ENCODE data around the gene COX4I1.

The COX4I1 gene

GRCh38 chr16:85844786-85845185, 45.3 kb downstream of the COX4I1 start:
- Histone ChIP-seq H3K9ac (ENCODE audit: low read depth, low read length) (no peak overlapping the region), H3K4me1 (ENCODE audit: insufficient read depth, low read length) (no peaks in the 10 kb centered on the region), H3K4me2 (ENCODE audit: insufficient read depth, low read length) (no peak overlapping the region), H2AFZ (ENCODE audit: low read depth, low read length) (no peak overlapping the region), H3K9me3 (ENCODE audit: insufficient read depth, low read length, severe bottlenecking) (no peaks in the 10 kb centered on the region), H3K27ac (ENCODE audit: low read length) (no peak overlapping the region), H3K4me3 (ENCODE audit: low read depth in 1 of 2, low read length in 2 of 2) (no peak overlapping the region), H4K20me1 (ENCODE audit: insufficient read depth, low read length) (no peaks in the 10 kb centered on the region), H3K36me3 (ENCODE audit: insufficient read depth, low read length) (no peaks in the 10 kb centered on the region), H3K27me3 (ENCODE audit: insufficient read depth, low read length, poor library complexity) (peaks cover 4% of the 10 kb centered on the region), H3K79me2 (ENCODE audit: insufficient read depth, low read length) (no peaks in the 10 kb centered on the region)
- ATAC-seq (ENCODE audit: insufficient read depth, low read depth) (no peak), DNase-seq (no peak)
- TF ChIP-seq EZH2 (IDR thresholded peaks at IDR 0.05; ENCODE audit: borderline replicate concordance, low read depth, low read length, severe bottlenecking), result no peak
- TF ChIP-seq, protein P1, sequence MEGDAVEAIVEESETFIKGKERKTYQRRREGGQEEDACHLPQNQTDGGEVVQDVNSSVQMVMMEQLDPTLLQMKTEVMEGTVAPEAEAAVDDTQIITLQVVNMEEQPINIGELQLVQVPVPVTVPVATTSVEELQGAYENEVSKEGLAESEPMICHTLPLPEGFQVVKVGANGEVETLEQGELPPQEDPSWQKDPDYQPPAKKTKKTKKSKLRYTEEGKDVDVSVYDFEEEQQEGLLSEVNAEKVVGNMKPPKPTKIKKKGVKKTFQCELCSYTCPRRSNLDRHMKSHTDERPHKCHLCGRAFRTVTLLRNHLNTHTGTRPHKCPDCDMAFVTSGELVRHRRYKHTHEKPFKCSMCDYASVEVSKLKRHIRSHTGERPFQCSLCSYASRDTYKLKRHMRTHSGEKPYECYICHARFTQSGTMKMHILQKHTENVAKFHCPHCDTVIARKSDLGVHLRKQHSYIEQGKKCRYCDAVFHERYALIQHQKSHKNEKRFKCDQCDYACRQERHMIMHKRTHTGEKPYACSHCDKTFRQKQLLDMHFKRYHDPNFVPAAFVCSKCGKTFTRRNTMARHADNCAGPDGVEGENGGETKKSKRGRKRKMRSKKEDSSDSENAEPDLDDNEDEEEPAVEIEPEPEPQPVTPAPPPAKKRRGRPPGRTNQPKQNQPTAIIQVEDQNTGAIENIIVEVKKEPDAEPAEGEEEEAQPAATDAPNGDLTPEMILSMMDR (IDR thresholded peaks at IDR 0.05; ENCODE audit: borderline replicate concordance, extremely low read depth, low read length, poor library complexity, severe bottlenecking), result no peak

GRCh38 chr16:85845266-85845665, 45.8 kb downstream of the COX4I1 start:
- ATAC-seq (ENCODE audit: insufficient read depth, low read depth), result no peak
- peaks cover 4% of the 10 kb centered on the region for H3K27me3 ChIP-seq (ENCODE audit: insufficient read depth, low read length, poor library complexity)
- no peaks in the 10 kb centered on the region for H3K9me3 ChIP-seq (ENCODE audit: insufficient read depth, low read length, severe bottlenecking)
- H3K4me3 ChIP-seq (ENCODE audit: low read depth in 1 of 2, low read length in 2 of 2), result no peak overlapping the region
- TF ChIP-seq, protein P1 (IDR thresholded peaks at IDR 0.05; ENCODE audit: borderline replicate concordance, extremely low read depth, low read length, poor library complexity, severe bottlenecking), result no peak
- TF ChIP-seq EZH2 (IDR thresholded peaks at IDR 0.05; ENCODE audit: borderline replicate concordance, low read depth, low read length, severe bottlenecking), result no peak
- H3K27ac ChIP-seq (ENCODE audit: low read length), result no peak overlapping the region
- no peaks in the 10 kb centered on the region for H4K20me1 ChIP-seq (ENCODE audit: insufficient read depth, low read length)
- H3K9ac ChIP-seq (ENCODE audit: low read depth, low read length), result no peak overlapping the region
- no peak for DNase-seq
- H3K36me3 ChIP-seq (ENCODE audit: insufficient read depth, low read length), result no peaks in the 10 kb centered on the region
- H3K79me2 ChIP-seq (ENCODE audit: insufficient read depth, low read length), result no peaks in the 10 kb centered on the region
- no peak overlapping the region for H2AFZ ChIP-seq (ENCODE audit: low read depth, low read length)
- no peaks in the 10 kb centered on the region for H3K4me1 ChIP-seq (ENCODE audit: insufficient read depth, low read length)
- H3K4me2 ChIP-seq (ENCODE audit: insufficient read depth, low read length), result no peak overlapping the region

GRCh38 chr16:85846461-85846860, 47.0 kb downstream of the COX4I1 start:
- Histone ChIP-seq H2AFZ (ENCODE audit: low read depth, low read length) (no peak overlapping the region), H3K4me3 (ENCODE audit: low read depth in 1 of 2, low read length in 2 of 2) (no peak overlapping the region), H3K9me3 (ENCODE audit: insufficient read depth, low read length, severe bottlenecking) (no peaks in the 10 kb centered on the region), H3K27me3 (ENCODE audit: insufficient read depth, low read length, poor library complexity) (peaks cover 4% of the 10 kb centered on the region), H3K9ac (ENCODE audit: low read depth, low read length) (no peak overlapping the region), H3K4me1 (ENCODE audit: insufficient read depth, low read length) (no peaks in the 10 kb centered on the region), H3K4me2 (ENCODE audit: insufficient read depth, low read length) (no peak overlapping the region), H3K79me2 (ENCODE audit: insufficient read depth, low read length) (no peaks in the 10 kb centered on the region), H3K27ac (ENCODE audit: low read length) (no peak overlapping the region), H3K36me3 (ENCODE audit: insufficient read depth, low read length) (no peaks in the 10 kb centered on the region), H4K20me1 (ENCODE audit: insufficient read depth, low read length) (no peaks in the 10 kb centered on the region)
- TF ChIP-seq EZH2 (IDR thresholded peaks at IDR 0.05; ENCODE audit: borderline replicate concordance, low read depth, low read length, severe bottlenecking), result no peak
- TF ChIP-seq, protein P1 (IDR thresholded peaks at IDR 0.05; ENCODE audit: borderline replicate concordance, extremely low read depth, low read length, poor library complexity, severe bottlenecking), result no peak
- ATAC-seq (ENCODE audit: insufficient read depth, low read depth) (no peak), DNase-seq (no peak)

- ATAC-seq (ENCODE audit: insufficient read depth, low read depth) (no peak), DNase-seq (no peak)
- Histone ChIP-seq H3K4me3 (ENCODE audit: low read depth in 1 of 2, low read length in 2 of 2) (no peak overlapping the region), H3K27me3 (ENCODE audit: insufficient read depth, low read length, poor library complexity) (peaks cover 4% of the 10 kb centered on the region), H3K36me3 (ENCODE audit: insufficient read depth, low read length) (no peaks in the 10 kb centered on the region), H3K4me2 (ENCODE audit: insufficient read depth, low read length) (no peak overlapping the region), H3K27ac (ENCODE audit: low read length) (no peak overlapping the region), H3K79me2 (ENCODE audit: insufficient read depth, low read length) (no peaks in the 10 kb centered on the region), H2AFZ (ENCODE audit: low read depth, low read length) (no peak overlapping the region), H3K9ac (ENCODE audit: low read depth, low read length) (no peak overlapping the region), H3K4me1 (ENCODE audit: insufficient read depth, low read length) (no peaks in the 10 kb centered on the region), H4K20me1 (ENCODE audit: insufficient read depth, low read length) (no peaks in the 10 kb centered on the region), H3K9me3 (ENCODE audit: insufficient read depth, low read length, severe bottlenecking) (no peaks in the 10 kb centered on the region)
- TF ChIP-seq, protein P1 (IDR thresholded peaks at IDR 0.05; ENCODE audit: borderline replicate concordance, extremely low read depth, low read length, poor library complexity, severe bottlenecking), result no peak
- no peak for TF ChIP-seq EZH2 (IDR thresholded peaks at IDR 0.05; ENCODE audit: borderline replicate concordance, low read depth, low read length, severe bottlenecking)
These were observed 47.5 kb downstream of the COX4I1 start for GRCh38 chr16:85847036-85847435.

All from DND-41 (cell line).